Fibroblast of the aortic adventitia (primary cell): Measurements from ENCODE around the gene FGFR2. TPM values are rescaled to one million over a fixed set of nuclear protein-coding genes. Genes with fewer than 3 reads are reported as not detected.

ENCODE experiments used
- DNase-seq: peaks from one replicate; pipeline ENCODE4 v3.0.0-alpha.2; 2010; ENCODE audit warnings: low read depth
- H3K4me3 ChIP-seq: 2 replicates; pipeline ENCODE4 v1.5.1; 2011; ENCODE audit warnings: low read depth, mild to moderate bottlenecking, control low read depth, low read length, moderate library complexity
- CTCF ChIP-seq: IDR thresholded peaks from 2 replicates; pipeline ENCODE4 v1.5.1; 2011; ENCODE audit warnings: mild to moderate bottlenecking, low read length, control low read depth, inconsistent platforms; ENCODE audit not compliant: insufficient read depth
- total RNA-seq: library from RNA; depleted of rRNA; stranded (reverse); fragments of >200 nt; gene quantifications from 2 replicates; pipeline ENCODE4 v1.2.3, GENCODE V29; 2012; ENCODE audit warnings: low replicate concordance

Gene FGFR2
- total RNA-seq, 1 donor = not detected

DNA sequence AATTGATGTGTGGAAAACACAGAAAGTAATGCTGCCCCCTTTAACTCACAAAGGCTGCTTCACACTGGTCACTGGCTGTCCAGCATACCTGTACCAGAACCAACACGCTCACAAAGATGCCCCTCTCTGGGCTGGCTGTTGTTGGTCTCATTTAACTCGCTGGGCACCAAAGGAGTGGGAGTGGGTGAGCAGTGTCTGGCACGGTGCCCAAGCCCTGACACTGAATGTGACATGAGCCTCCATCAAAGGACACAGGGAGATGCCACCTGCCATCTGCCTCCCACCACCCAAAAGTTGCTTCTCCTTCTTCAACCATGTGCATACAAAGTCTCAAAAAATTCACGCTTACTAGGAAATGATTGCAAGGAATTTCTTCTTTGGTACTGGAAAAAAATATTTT is 86.8 kb downstream of the FGFR2 start:
- DNase-seq = no peak
- no peak overlapping the region for H3K4me3 ChIP-seq
- TF ChIP-seq CTCF = no peak

DNA sequence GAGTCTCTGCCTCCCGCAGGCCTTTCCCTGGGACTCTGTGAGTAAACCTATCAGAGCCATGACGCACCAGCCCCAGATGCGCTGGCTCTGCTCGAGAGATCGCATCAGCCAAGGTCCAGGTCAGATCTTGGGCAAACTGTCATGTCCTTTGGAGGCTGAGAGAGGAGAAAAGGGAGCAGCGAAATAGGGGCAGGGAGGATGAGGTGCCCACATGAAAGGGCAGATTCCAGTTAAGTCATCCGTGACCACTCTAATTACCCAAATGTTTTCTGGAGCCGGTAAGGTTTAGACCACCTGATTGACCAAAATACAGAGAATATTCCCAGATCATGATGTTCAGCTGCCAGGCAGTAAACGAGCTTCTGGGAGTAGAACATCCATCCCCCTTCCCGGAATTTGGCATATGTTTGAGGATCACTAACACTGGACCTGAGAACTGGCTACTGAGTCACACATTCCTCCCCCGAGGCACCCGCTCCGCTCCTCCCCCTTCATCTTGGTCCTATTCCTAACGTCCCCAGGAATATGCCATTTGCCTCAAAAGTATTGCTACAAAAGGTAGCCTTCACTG is 88.0 kb downstream of the FGFR2 start:
- DNase-seq = no peak
- no peak overlapping the region for H3K4me3 ChIP-seq
- TF ChIP-seq CTCF = no peak

DNA sequence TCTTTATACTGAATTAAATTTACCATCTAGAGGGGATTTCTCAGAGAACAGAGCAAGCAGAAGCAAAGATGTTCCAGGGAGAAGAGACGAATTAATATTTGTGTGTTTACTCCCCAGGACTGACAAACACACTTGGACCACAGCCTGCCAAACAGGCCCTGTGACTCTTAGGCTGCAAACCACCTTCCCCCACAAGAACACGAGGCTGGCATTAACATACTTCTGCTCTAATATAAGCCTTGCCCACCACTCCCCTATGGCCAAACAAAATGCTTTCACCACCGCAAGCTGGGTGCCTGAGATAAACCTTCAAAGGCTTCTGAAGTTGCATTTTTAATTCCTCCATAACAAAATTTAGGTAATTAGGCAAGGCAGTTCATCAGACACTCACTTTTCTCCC is 88.4 kb downstream of the FGFR2 start:
- no peak for DNase-seq
- no peak for TF ChIP-seq CTCF
- no peak overlapping the region for H3K4me3 ChIP-seq

GRCh38 chr10:121509112-121509511 is 89.1 kb downstream of the FGFR2 start:
- TF ChIP-seq CTCF = no peak
- no peak overlapping the region for H3K4me3 ChIP-seq
- DNase-seq = no peak

DNA sequence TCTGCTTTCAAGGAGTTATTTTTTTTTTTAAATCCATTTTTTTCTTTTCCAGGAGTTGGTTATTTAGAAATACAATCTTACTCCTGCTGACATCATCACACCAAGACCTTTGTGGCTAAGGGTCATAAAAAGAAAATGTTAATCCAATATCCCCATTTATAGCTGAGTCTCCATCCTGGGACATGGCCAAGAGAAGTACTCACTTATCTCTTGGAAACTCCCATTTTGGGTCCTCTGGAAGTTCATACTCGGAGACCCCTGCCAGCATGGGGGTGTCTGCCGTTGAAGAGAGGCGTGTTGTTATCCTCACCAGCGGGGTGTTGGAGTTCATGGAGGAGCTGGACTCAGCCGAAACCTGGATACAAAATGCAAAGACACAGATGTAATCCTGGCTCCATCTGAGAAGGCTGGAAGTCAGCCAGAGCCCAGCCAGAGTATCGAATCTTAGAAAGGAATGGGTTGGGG is 94.6 kb downstream of the FGFR2 start:
- H3K4me3 ChIP-seq = no peak overlapping the region
- TF ChIP-seq CTCF = no peak
- DNase-seq = no peak

DNA sequence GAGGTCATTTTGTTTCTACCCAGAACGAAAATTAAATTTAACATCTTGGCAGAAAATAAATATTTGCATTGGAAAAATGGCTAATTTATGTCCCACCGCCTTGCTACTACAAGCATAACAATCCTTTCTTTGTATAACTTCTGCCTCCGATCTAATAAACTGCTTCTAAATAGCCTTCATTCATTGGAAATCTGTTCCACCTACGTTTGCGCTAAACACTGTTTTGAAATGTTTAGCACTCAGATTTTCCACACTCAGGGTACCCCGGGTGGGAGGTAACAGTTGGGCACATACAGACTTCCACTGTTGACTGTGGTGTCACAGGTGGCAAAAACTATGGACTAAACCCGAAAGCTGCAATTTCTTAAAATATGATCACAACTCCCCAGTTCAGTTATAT is 96.4 kb downstream of the FGFR2 start:
- TF ChIP-seq CTCF = no peak
- no peak for DNase-seq
- H3K4me3 ChIP-seq = no peak overlapping the region
